Stimulated activated naive B cell treated with anti-CD40 and anti-IgM and Interleukin-4, amounts not matched to agents 10 μg/mL and 1 μg/mL and 100 μg/mL, for 72 hours (primary cell): Measurements from ENCODE around the gene GFPT2.

Source experiments
- ATAC-seq, 2 donors: fragments of 150-1000 bp; cut with Tn5 transposase; replicated peaks; 2 replicates each; pipeline ENCODE4 v1.10.0; 2021; ENCODE audit warnings: moderate library complexity in 1 of 2
- DNase-seq: peaks from one replicate; pipeline ENCODE4 v3.0.0; 2021
- H3K27ac Mint-ChIP-seq: one replicate; pipeline ENCODE4 v1.8.0; 2022; ENCODE audit warnings: mild to moderate bottlenecking, mixed read lengths
- H3K27me3 Mint-ChIP-seq, 2 donors: one replicate each; pipeline ENCODE4 v1.8.0; 2022; ENCODE audit warnings: mixed read lengths in 2 of 2
- H3K36me3 Mint-ChIP-seq, 2 donors: one replicate each; pipeline ENCODE4 v1.8.0; 2022; ENCODE audit warnings: mixed read lengths in 2 of 2, mild to moderate bottlenecking in 1 of 2
- H3K4me1 Mint-ChIP-seq, 2 donors: one replicate each; pipeline ENCODE4 v1.8.0; 2022; ENCODE audit warnings: mixed read lengths in 2 of 2, mild to moderate bottlenecking in 1 of 2
- H3K4me3 Mint-ChIP-seq, 2 donors: one replicate each; pipeline ENCODE4 v1.8.0; 2022; ENCODE audit warnings: mild to moderate bottlenecking in 2 of 2, mixed read lengths in 2 of 2, moderate library complexity in 1 of 2
- H3K9me3 Mint-ChIP-seq, 2 donors: one replicate each; pipeline ENCODE4 v1.8.0; 2022; ENCODE audit warnings: mixed read lengths in 2 of 2, mild to moderate bottlenecking in 1 of 2

Gene GFPT2

DNA sequence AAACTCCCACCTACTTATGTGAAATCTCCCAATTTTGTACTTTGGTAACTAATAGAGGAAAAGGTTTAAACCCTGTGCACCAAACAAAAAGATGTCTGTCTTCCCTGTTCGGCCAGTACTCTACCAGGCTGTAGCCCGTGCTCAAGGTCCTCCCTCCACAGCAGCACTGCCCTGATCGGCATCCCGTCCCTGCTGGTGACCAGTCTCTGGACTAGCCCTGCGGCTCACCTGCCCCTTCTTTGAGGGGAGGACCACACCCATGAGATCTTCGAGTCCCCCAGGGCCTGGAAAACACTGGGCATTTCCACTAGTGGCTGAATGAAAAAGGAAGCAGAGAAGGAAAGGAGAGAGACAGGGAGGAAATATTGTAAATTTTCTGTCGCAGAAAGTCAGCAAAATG is 2.8 kb downstream of the GFPT2 start:
- Mint-ChIP-seq H3K9me3 (no peaks in the 10 kb centered on the region), H3K27me3 (peaks cover 55 to 80% of the 10 kb centered on the region in 2 donors), H3K4me3 (no peak overlapping the region), H3K27ac (no peak overlapping the region), H3K4me1 (peaks cover 0 to 5% of the 10 kb centered on the region in 2 donors), H3K36me3 (no peaks in the 10 kb centered on the region)
- ATAC-seq (no peak), DNase-seq (no peak)

DNA sequence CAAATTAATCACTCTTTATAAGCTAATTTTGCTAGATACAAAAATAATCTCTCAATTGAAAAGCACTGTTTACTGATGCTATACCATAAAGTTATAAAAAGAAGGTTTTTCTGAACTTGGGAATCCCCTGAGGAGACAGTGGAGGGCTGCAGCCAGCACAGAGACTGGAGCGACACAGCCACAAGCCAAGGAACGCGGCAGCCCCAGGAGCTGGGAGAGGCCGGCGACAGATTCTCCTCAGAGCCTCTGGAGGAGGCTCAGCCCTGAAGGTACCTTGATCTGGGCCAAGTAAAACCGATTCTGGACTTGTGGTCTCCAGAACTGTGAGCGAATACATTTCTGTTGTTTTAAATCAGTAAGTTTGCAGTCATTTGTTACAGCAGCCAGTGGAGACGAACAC is 3.7 kb downstream of the GFPT2 start:
- ATAC-seq (no peak), DNase-seq (no peak)
- H3K27ac Mint-ChIP-seq = no peak overlapping the region
- H3K4me3 Mint-ChIP-seq = no peak overlapping the region
- H3K4me1 Mint-ChIP-seq = peaks cover 0 to 3% of the 10 kb centered on the region in 2 donors
- H3K9me3 Mint-ChIP-seq = no peaks in the 10 kb centered on the region
- peaks cover 47 to 79% of the 10 kb centered on the region in 2 donors for H3K27me3 Mint-ChIP-seq
- no peaks in the 10 kb centered on the region for H3K36me3 Mint-ChIP-seq

DNA sequence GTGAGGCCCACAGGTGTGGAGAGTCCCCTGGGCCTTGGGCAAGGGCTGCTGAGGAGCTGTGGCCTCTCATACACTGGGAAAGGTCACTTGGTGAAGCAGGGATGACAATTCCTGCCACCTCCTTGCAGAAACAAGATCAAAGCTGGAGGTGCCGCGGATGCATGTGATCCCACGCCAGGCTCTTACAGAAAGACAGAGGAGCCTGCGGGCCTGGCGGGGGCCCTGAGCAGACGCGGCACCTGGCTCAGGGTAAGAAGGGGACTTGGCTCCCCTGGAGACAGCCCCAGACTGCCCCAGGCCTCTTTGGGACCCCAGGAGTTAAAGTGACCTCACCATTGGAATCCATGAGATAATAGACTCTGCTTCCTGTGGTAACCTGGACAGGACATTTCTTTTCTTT is 4.8 kb downstream of the GFPT2 start:
- Mint-ChIP-seq H3K4me1 (peaks cover 0 to 1% of the 10 kb centered on the region in 2 donors), H3K27me3 (peaks cover 43 to 70% of the 10 kb centered on the region in 2 donors), H3K27ac (no peak overlapping the region), H3K36me3 (no peaks in the 10 kb centered on the region), H3K9me3 (no peaks in the 10 kb centered on the region), H3K4me3 (no peak overlapping the region)
- ATAC-seq = no peak
- DNase-seq = no peak

DNA sequence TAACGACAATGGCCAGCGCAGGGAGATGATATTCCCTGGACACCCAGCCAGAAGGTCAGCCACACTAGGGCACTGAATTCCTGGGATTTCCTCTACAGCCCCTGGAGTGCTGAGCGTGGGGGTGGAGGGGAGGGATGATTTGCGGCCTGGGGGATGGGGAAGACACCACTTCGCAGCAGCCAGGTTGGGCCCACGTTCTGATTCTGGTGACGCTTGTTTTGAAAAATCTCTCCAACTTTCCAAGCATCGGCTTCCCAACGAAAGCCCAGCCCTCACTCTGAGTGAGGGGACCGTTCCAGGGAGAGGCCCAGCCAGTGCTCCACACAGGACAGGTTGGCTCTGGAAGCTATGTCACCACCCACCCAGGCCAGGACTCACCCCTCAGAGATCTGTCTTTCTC is 5.4 kb downstream of the GFPT2 start:
- Mint-ChIP-seq H3K4me1 (peaks cover 0 to 1% of the 10 kb centered on the region in 2 donors), H3K4me3 (no peak overlapping the region), H3K36me3 (no peaks in the 10 kb centered on the region), H3K9me3 (no peaks in the 10 kb centered on the region), H3K27ac (no peak overlapping the region), H3K27me3 (peaks cover 45 to 70% of the 10 kb centered on the region in 2 donors)
- ATAC-seq (no peak), DNase-seq (no peak)

DNA sequence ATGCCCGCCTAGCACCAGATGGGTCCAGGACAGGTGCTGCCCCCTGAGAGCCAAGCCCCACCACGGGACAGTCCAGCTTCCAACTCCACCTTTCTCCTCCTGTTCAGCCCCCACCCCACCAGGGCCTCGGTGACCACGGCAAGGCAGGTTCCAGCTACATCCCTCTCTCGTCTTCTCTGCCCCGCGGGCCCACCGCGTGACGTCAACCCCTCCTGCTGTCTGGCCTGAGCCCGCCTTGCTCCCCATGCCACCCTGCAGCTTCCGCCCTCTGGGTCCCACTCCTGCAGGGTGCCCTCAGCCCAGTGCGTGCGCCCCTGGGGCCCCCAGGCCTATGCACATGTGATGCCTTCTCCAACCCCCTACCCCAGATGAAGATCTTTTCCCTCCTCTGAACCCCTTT is 6.8 kb downstream of the GFPT2 start:
- H3K4me3 Mint-ChIP-seq = no peak overlapping the region
- no peak overlapping the region for H3K27ac Mint-ChIP-seq
- H3K36me3 Mint-ChIP-seq = no peaks in the 10 kb centered on the region

DNA sequence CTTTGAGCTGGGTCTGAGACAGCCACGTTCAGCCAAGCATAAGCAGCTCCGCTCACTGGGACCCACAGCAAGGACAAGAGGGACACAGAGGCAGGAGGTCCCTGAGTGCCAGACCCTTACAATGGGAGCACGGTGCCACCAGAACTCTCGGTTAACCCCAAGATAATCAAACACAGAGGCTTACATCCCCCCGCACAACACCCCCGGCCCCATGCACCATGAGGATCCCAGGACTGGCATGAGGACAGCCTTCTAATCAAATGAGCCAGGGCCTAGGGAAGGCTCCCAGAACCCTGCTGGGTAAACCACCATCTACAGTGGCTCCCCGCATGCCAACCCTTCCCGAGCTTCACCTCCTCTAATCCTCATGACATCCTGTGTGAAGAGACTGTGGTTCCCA is 7.4 kb downstream of the GFPT2 start:
- ATAC-seq (no peak), DNase-seq (no peak)
- Mint-ChIP-seq H3K4me3 (no peak overlapping the region), H3K4me1 (no peaks in the 10 kb centered on the region), H3K36me3 (no peaks in the 10 kb centered on the region), H3K27me3 (peaks cover 33 to 59% of the 10 kb centered on the region in 2 donors), H3K9me3 (no peaks in the 10 kb centered on the region), H3K27ac (no peak overlapping the region)

More for the DNA sequence above, 6.8 kb downstream of the GFPT2 start:
- ATAC-seq (no peak), DNase-seq (no peak)
- Mint-ChIP-seq H3K9me3 (no peaks in the 10 kb centered on the region), H3K27me3 (peaks cover 39 to 65% of the 10 kb centered on the region in 2 donors), H3K4me1 (no peaks in the 10 kb centered on the region)

DNA sequence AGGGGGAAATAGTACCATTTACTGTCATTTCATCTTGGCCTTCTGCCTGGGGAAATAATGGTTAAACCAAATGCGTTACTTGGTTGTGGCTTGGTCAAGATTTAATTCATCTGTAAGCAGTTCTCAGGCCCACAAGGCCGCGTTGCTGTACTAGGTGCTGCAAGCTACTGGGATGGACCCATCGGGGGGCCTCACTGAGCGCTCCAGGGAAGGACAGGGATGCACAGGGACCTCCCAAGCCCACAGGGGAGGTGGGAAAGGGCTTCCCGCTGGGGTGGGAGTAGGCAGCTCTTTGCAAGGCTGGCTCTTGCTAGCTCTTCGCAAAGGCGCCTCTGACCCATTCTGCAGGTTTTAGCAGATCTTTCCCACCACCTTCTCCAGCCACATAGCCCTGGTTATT is 8.0 kb downstream of the GFPT2 start:
- H3K36me3 Mint-ChIP-seq = no peaks in the 10 kb centered on the region
- no peak overlapping the region for H3K4me3 Mint-ChIP-seq
- H3K27ac Mint-ChIP-seq = no peak overlapping the region
- no peak for DNase-seq
- ATAC-seq = no peak
- peaks cover 27 to 53% of the 10 kb centered on the region in 2 donors for H3K27me3 Mint-ChIP-seq
- H3K9me3 Mint-ChIP-seq = no peaks in the 10 kb centered on the region
- H3K4me1 Mint-ChIP-seq = no peaks in the 10 kb centered on the region

DNA sequence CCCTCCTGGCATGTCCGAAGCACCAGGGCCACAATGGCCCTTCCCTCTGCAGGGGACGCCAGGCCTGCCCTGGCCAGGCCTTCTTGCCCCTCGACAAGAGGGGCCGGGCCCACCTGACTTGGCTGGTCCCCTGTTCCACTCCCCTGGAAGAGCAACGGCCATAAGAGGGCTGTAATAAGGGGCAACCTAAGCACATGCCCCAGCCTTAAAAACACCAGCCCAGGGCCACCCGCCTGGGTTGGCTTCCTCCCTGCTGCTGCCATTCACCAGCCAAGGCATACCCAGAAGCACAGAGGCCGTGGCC is 8.5 kb downstream of the GFPT2 start:
- no peak for ATAC-seq
- H3K27me3 Mint-ChIP-seq = peaks cover 23 to 50% of the 10 kb centered on the region in 2 donors
- H3K4me1 Mint-ChIP-seq = no peaks in the 10 kb centered on the region
- H3K36me3 Mint-ChIP-seq = no peaks in the 10 kb centered on the region
- no peaks in the 10 kb centered on the region for H3K9me3 Mint-ChIP-seq
- no peak overlapping the region for H3K4me3 Mint-ChIP-seq
- no peak for DNase-seq
- H3K27ac Mint-ChIP-seq = no peak overlapping the region

DNA sequence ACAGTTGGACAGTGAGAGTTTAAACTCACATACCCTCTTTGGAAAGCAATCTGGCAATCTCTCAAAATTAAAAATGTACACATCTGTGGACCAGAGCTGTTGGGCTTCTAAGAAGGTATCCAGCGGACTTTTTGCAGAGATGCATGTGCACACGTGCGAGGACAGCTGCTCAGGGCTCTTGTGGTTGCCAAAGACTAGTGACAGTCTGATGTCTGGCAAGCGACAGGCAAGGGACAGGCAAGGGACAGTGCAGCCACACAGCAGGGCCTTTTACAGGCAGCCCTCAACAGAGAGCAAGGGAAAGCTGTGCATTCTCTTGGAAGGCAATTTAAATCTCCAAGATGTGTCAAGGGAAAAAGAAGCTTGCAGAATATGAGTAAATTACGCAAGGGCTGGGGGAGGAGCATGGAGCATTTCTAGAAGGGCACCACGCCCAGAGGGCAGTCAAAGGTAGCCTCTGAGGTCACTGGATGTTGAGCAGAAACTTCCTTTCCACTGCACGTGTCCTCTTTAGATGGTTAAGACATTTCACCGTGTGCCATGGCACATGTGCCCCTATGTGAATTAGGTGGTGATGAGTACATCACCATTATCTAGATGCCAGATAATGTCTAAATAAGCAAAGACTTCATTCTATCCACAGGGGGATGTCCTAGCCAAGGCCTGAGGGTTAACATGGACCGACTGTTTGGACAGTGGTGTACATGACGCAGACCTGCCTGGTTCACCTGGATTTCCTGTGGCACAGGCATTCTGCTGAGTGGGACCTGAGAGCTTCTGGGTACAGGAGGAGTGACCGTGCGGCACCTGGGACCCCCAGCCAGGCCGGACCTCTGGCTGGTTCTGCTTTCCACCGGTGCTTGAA is 9.1 kb downstream of the GFPT2 start:
- Mint-ChIP-seq H3K9me3 (no peaks in the 10 kb centered on the region), H3K36me3 (no peaks in the 10 kb centered on the region), H3K27ac (no peak overlapping the region), H3K27me3 (peaks cover 26 to 51% of the 10 kb centered on the region in 2 donors), H3K4me1 (no peaks in the 10 kb centered on the region), H3K4me3 (no peak overlapping the region)
- ATAC-seq = no peak
- DNase-seq = no peak

DNA sequence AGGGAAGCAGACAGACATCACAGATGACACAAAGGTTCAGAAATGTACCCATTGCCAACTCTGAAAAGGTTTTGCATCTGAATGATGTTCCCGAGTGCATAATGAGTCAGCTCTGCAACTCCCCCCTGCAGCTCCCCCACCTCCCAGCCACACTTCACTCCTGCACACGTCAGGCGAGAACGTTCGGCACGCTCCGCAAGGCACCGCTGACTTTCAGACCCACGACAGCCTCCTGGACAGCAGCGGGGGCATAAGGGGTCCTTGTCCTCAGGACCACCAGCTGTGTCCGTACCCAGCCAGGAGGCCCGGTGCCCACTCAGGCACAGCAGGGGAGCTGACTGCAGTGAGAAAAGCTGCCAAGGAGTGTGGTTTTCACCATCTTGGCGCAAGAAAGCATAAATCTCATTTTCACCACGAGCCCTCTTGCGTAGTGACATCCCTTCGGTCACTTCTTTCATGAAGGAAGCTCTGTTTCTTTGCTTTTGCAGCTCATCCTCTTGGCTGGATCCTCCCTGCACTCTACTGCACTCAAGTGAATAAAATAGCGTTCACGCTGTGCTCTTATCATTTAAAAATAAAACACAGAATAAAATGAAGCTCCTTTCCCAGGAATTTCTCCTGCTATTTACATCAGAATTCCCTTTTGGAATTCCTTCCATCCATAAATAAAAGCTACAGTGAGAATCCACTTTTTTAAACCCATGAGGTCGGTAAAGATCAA is 9.9 kb downstream of the GFPT2 start:
- Mint-ChIP-seq H3K4me3 (no peak overlapping the region), H3K27me3 (peaks cover 24 to 50% of the 10 kb centered on the region in 2 donors), H3K9me3 (no peaks in the 10 kb centered on the region), H3K4me1 (no peaks in the 10 kb centered on the region), H3K27ac (no peak overlapping the region), H3K36me3 (no peaks in the 10 kb centered on the region)
- ATAC-seq (no peak), DNase-seq (no peak)

DNA sequence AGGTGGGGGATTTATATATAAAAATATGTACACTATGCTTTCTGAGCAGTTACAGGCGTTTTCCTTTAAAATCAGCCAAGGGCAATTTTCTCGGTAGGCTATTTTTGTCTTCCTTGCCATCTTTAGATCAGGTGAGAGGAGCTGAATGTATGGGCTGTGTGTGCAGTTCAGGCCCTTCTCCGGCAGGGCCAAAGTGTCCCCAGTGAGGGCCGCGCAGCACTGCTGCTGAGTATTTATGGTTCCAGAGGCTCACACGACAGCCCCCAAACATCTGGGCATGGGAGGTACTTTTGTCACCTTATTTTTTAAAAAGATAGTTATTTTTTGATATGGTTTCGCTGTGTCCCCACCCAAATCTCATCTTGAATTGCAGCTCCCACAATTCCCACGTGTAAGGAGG is 11.5 kb downstream of the GFPT2 start:
- no peak overlapping the region for H3K27ac Mint-ChIP-seq
- no peak overlapping the region for H3K4me3 Mint-ChIP-seq
- H3K9me3 Mint-ChIP-seq = no peaks in the 10 kb centered on the region
- ATAC-seq = no peak
- peaks cover 15 to 39% of the 10 kb centered on the region in 2 donors for H3K27me3 Mint-ChIP-seq
- no peak for DNase-seq
- H3K4me1 Mint-ChIP-seq = no peaks in the 10 kb centered on the region
- no peaks in the 10 kb centered on the region for H3K36me3 Mint-ChIP-seq

DNA sequence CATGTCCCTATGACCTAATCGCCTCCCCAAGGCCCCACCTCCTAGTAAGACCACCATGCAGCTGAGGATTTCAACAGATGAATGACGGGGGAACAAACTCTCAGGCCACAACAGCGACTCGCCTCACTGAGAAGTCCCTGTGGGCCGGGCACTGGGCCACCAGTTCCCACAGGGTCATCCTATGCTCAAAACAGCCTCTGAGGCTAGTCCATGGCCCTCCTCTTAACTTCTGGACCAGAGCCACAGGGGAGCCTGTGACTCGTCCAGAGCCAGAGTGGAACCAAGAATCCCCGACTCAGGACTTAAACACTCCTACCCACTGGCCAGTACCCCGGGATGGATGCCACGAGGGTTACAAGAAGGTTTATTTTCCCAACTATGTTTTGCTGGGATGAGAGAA is 12.3 kb downstream of the GFPT2 start:
- H3K36me3 Mint-ChIP-seq = no peaks in the 10 kb centered on the region
- H3K4me1 Mint-ChIP-seq = no peaks in the 10 kb centered on the region
- no peak overlapping the region for H3K4me3 Mint-ChIP-seq
- ATAC-seq (no peak), DNase-seq (no peak)
- no peak overlapping the region for H3K27ac Mint-ChIP-seq
- no peaks in the 10 kb centered on the region for H3K9me3 Mint-ChIP-seq
- H3K27me3 Mint-ChIP-seq = peaks cover 13 to 38% of the 10 kb centered on the region in 2 donors

DNA sequence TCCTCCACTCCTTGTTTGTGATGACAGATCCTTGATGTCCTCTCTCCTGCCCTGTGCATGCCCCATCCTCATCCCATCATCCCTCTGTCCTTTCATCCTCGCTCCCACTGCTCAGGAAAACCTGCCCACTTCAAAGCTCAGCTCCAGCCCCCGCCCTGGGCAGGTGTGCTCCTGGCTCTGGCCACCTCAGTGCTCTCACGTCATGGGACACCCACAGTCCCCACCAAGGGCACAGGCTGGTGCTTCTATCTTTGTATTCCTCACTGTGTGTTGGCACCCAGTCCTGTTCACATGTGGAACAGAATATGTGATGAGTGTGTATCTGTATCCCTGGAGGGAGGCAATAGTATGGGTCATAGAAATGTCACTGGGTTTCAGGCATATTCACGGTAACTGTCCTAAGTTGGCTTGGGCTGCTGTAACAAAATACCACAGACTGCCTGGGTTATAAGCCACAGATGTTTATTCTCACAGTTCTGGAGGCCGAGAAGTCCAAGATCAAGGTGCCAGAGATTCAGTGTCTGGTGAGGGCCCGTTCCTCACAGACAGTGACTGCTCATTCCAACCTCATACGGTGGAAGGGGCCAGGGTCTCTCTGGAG is 13.5 kb downstream of the GFPT2 start:
- Mint-ChIP-seq H3K9me3 (no peaks in the 10 kb centered on the region), H3K4me1 (no peaks in the 10 kb centered on the region), H3K4me3 (no peak overlapping the region), H3K27me3 (peaks cover 13 to 26% of the 10 kb centered on the region in 2 donors), H3K36me3 (no peaks in the 10 kb centered on the region), H3K27ac (no peak overlapping the region)
- DNase-seq = no peak
- no peak for ATAC-seq

DNA sequence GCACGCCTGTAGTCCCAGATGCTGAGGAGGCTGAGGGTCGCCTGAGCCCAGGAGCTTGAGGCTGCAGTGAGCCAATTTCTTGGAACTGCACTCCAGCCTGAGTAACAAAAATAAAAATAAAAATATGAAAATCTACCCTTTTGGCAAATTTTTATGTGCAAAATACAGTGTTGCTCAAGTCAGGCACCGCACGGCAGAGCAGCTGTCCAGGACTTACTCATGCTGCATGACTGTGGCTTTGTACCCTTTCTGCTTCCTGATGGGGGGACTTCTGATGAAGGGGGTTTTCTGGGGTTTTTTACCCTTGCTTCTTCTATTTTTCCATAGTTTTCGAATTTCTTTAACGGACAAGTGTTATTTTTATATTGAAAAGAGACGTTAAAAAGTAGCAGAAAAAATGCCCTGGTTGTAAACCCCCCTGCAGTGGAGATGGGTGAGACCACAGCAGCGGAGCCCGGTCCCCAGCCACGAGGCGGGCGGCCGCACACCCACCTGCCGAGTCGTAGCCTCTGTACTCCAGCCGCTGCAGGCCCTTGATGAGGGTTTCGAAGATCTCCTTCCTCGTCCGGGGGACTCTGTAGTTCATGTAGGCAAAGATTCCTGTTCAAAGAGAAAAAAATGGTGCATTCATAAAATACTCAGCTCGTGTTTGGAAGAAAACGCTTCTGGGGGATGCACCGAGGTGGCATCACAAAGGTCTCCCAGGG is 15.0 kb downstream of the GFPT2 start:
- Mint-ChIP-seq H3K4me3 (no peak overlapping the region), H3K27ac (no peak overlapping the region), H3K36me3 (no peaks in the 10 kb centered on the region), H3K4me1 (no peaks in the 10 kb centered on the region), H3K27me3 (peaks cover 25 to 32% of the 10 kb centered on the region in 2 donors), H3K9me3 (no peaks in the 10 kb centered on the region)
- DNase-seq (no peak), ATAC-seq (no peak)
